Fibroblast of the conjunctiva (primary cell): Measurements from ENCODE around the gene CACNA1C.

Experiments used
- DNase-seq: peaks from one replicate; pipeline ENCODE4 v3.0.0-alpha.2; 2010; ENCODE audit warnings: low read depth

CACNA1C gene

GRCh38 chr12:2526371-2526770, 473.6 kb downstream of the CACNA1C start:
- no peak for DNase-seq

DNA sequence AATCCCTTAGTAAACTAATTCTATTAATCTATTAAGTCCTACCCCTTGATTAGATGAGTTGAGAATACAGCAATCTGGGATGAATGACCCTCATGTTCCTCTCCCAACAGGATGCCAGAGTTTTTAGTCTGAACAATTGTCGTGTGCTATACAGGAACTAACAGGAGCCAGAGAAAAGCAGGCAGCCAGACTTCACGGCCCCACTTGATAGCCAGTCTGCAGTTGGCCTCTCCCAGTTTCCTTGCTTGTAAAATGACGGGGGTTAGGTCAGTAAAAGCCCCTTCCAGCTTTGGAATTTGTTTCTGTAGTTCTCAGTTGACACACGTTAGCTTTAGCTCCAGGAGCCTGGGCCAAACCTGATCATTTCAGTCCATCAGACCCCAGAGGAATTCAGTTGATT, 475.2 kb downstream of the CACNA1C start:
- no peak for DNase-seq

- DNase-seq: no peak
Observed at GRCh38 chr12:2529807-2530206, 477.0 kb downstream of the CACNA1C start.

GRCh38 chr12:2531371-2531770, 478.6 kb downstream of the CACNA1C start:
- no peak for DNase-seq

DNA sequence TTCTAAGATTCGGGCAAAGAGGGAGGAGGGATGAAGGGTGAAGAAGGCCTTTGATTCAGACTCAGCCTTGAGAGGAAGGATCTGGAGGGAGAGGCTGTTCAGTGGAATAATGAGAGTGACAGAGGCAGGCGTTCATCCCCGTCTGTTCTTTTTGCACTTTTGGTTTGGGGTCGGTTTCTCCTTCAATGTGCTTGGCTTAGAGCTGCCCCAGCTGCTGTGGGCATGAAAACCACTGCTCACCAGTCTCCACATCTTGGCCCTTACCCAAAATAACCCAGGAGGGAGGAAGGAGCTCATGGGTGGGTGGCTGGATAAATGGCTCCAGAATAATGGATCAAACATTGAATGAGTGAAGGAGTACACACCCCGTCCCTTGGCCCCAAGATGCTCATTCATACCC, 480.2 kb downstream of the CACNA1C start:
- no peak for DNase-seq

GRCh38 chr12:2535583-2536204, 482.9 kb downstream of the CACNA1C start:
- no peak for DNase-seq

GRCh38 chr12:2536724-2537123, 483.9 kb downstream of the CACNA1C start:
- no peak for DNase-seq

GRCh38 chr12:2537868-2538541, 485.2 kb downstream of the CACNA1C start:
- DNase-seq: no peak

DNA sequence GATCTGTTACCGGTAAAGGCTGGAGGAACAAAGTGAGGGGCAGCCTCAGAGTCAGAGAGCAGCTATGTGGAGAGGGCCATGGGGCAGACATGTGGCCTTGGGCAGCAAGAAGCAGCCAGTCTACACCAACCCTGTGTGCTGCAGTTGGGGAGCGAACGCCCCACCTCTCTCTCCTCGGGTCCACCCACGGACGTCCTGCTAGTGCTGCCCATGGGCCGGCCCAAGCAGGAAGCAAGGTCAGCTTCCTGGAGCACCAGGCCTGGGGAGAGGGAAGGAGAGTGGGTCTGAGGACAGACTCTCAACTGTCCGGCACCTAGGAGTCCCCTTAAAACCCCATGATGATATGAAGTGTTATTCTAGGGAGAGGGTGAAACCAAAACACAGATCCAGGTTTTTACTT, 487.2 kb downstream of the CACNA1C start:
- no peak for DNase-seq

DNA sequence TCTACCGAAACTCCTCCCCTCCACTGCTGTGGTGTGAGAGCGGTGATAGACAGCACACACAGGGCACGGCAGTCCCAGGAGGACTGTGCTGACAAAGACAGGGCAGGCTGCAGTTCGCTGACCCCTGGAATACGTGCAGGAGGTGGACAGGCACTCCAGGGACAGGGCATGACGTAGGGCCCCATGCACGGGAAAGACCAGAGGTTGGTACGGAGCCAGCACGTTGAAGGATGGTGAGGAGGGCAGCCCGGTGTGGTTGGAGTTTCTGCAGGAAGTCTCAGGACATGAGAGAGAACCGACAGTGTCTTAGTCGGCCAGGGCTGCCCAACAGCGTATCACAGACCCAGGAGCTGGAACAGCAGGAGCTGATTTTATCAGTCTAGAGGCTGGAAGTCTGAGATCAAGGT, 487.8 kb downstream of the CACNA1C start:
- DNase-seq: no peak

DNA sequence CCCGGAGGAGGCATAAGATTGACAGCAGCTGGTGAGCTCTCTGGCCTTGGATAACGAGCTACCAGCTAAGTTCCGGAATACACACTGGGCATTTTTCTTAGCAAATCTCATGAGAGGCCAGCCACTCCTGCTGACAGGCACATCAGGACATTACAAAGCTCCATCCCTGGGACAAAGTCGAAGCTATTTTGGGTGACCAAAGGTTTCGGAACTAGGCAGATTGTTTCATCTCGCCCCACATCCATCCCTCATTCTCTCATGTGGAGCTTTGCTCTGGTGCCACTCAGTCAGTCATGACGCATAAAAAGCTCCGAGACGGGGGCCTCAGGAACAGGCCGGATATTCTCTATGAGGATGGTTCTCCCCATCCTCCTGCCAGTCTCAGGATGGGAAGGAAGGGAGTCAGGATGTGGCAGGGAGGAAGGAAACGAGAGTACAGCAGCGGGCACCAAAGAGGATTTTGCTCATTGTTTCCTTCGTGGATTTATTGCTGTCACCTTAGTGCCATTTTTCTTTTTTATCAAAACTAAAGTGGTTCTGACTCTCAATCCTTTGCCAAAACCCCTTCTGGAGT, 488.9 kb downstream of the CACNA1C start:
- no peak for DNase-seq

GRCh38 chr12:2543801-2544200, 491.0 kb downstream of the CACNA1C start:
- no peak for DNase-seq

- no peak for DNase-seq
Observed at GRCh38 chr12:2544230-2544629, 491.4 kb downstream of the CACNA1C start.

DNA sequence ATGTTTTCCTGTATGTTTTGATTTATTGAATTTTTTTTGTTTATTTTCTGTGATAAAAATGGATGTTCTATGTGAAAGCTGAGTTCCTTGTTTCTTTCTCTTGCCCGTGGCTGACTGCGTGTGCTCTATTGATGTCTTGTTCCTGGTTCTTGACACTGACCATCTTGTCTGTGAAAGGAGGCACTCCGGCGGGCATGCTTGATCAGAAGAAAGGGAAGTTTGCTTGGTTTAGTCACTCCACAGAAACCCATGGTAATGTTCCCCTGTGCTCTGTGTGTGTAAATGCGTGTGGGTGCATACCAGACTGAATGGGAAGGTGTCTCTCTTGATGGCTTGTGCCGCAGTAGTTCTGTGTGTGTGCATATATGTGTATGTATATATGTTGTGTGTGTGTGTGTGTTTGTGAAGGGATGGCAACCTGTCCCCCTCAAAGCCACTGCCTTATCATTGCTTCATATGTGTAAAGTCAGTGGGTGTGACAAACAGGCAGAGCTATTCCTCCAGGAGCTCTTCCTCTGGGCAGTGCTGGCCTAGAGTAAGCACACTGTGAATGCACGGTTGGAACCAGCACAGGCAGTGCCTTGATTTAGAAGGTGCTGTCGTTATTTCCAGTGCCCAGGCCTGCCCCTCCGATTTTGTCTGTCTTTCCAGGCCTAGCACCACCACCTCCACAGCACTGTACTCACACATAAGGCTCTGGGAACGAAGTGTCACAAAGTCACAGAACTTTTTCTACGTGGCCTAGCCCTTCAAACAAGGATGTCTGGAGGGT, 494.7 kb downstream of the CACNA1C start:
- DNase-seq: no peak

- no peak for DNase-seq
Observed at GRCh38 chr12:2548081-2548480, 495.3 kb downstream of the CACNA1C start.

GRCh38 chr12:2550561-2551411, 498.0 kb downstream of the CACNA1C start:
- no peak for DNase-seq

GRCh38 chr12:2551412-2551900, 498.7 kb downstream of the CACNA1C start:
- DNase-seq: no peak

DNA sequence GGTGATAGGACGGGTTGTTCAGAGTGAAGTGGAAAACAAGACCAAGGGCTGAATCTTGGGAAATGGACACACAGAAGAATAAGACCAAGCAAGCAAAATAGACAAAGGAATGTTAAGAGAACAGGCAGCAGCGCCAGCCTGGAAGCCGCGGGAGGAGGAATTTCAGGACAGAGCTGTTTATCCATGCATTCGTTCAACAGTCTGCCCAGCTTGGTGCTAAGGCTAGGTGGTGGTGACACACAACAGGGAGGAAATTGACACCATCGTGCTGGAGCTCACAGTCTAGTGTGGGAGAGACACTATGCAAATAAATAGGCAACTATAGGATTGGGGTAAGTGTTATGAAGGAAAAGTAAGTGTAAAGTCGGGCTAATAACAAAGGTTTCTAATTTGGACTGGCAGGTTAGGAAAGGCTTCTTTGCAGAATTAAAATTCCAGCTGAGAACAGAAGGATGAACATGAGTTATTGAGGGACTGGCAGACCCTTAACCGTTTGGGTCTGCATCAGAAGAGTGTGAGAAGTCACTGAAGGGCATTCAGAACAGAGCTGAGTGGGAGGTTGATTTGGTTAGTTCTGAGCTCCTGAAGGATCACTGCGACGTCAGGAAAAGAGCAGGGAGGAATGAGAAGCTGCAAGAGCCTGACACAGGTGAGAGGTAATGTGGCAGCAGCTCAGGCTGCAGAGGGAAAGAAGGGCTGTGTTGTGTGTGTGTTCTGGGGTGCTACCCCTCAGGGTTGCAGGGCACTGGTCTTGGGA, 499.4 kb downstream of the CACNA1C start:
- DNase-seq: no peak

DNA sequence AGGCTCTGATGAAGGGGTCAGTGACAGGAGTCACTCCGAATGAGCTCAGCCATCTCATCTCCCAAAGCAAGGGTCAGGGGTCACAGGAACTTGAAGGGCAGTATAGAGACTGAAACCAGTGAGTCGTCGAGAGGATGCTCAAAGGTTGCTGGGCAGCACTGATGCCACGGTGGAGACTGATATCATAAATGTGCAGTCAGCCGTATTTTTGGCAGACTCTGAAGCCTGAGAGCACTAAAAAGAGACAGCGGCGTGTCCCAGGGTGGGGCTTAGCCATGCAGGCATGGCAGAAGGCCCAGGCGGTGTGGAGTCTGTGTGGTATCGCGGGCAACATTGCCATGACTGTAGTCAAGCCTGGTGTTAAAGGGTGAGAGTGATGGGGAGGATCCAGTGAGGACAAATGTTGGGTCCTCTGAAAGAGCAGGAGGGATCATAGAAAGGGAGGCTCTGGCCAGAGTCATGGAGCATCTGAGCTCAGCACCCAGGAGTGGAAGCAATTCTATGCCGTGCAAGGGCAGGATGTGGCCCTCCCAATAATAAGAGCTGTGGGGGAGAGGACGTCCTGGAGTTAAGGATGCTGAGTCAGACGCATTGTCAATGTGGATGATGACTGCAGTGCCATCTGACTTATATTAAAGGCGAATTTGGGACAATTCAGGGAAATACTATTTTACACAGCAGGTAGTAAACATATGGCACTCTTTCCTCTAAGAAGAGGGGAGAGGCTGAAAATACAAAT, 500.8 kb downstream of the CACNA1C start:
- no peak for DNase-seq

GRCh38 chr12:2555487-2556082, 502.8 kb downstream of the CACNA1C start:
- DNase-seq: no peak
